Globus pallidus (tissue), 1 donor: Measurements from ENCODE around the gene DPF1.
"Not testable (repeated sequence)": the region's sequence is repeated elsewhere in the genome, so short reads cannot be mapped to it uniquely, and the experiment has no call there.

ENCODE experiments used
- DNase-seq: peaks from one replicate; pipeline ENCODE4 v3.0.0-alpha.2; 2015; ENCODE audit warnings: low spot score

Gene DPF1

DNA sequence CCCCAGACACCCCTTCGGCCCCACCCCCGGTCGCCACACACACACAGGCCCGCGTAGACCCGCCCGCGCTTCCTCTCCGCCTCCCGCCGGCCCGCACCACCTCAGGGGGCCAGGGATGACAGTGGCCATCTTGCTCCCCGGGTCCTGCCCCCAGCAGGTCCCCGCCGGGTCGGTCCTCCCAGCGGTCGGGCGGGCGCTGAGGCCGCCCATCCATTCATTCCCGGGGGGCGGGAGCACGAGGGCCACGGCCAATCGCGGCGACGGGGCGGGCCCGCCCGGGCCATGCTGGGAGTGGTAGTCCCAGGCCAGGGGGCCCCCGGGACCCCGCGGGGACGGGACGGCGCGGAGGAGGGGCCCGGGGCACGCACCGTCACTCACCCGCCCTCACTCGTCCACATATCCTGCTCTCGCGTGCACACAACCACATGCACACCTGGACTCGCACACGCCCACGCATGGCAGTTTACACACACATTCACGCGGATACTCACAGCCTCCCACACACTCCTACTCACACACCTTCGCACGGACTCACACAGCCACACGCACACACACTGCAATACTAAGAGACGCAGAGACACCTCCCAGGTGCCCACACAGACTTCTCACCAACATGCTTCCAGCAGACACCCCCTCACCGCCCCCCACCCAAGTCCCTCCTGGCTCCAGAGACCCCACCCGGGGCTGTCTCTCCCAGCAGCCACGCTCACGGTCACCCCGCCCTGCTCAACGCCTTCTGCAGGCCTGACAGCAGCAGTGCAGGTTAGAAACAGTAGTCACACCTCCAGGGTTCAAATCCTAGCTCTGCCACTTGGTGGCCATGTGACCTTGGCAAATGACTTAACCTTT is at the start of gene DPF1:
TSS of gene DPF1 (minus strand) at position 209 of the 849 bp plus-strand sequence. CDS start at position 129, 80 bp downstream.
- peak; percentile 63 for DNase-seq

DNA sequence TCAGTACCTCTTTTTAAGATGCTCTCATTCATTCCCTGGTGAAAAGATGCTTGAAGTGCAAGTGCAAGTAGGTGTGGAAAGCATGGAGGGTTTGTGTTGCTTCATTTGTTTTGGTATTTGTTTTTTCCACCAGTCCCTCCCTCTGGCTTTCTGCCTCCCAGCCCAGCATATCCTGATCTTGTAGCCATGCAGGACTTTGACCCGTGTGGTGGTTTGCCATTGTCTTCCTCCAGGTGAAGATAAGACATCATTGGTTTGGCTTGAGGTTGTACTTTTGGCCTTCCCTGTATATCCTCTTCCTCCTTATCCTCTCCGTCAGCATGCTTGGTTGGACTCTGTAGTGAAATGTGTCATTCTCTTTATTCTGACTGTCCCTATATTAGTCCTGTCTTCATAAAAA is 49.5 kb upstream of the DPF1 start:
- no peak for DNase-seq

DNA sequence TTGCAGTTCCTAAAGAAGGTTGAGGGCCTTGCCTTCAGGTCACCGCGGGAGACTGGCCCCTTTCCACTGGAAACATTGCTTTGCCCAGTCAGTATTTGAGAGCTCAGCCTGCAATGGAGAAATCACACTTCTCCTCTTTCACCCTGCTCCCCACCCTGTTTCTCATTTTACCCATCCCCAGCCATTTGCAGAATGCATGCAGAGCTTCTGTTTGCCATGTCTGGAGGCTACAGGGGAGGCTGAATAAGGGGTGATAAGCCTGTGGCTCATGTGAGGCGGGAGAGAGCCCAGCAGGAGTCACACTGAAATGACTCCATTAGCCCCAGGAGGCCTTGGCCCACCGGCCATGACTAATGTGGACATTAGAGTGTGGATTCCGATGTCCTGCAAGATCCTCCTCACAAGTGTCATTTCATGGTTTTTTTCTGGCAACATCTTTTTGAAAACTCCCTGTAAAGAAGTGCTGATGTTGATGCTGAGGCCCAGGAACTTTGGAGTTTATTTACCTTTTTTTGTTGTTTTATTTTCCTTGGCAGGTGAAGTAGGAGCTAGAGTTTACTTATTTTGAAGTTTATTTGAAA is 46.7 kb upstream of the DPF1 start:
- DNase-seq, result no peak

DNA sequence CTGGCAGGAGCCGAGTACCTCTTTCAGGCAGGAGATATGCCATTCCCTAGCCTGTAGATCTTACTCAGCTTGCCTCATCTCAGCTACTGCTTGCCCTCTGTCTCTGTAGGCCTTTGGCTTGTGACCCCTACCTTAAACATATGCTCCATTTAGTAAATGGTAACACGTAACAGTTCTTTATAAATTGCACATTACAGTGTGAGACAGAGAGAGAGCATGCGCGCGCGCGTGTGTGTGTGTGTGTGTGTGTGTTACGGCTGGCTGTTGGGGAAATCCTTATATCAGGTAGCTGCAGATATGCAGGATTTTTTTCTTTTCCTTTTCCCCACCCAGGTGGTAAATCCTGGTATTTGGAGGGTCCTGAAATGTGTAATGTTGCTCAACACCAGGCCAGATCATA is 44.5 kb upstream of the DPF1 start:
- DNase-seq, result no peak

DNA sequence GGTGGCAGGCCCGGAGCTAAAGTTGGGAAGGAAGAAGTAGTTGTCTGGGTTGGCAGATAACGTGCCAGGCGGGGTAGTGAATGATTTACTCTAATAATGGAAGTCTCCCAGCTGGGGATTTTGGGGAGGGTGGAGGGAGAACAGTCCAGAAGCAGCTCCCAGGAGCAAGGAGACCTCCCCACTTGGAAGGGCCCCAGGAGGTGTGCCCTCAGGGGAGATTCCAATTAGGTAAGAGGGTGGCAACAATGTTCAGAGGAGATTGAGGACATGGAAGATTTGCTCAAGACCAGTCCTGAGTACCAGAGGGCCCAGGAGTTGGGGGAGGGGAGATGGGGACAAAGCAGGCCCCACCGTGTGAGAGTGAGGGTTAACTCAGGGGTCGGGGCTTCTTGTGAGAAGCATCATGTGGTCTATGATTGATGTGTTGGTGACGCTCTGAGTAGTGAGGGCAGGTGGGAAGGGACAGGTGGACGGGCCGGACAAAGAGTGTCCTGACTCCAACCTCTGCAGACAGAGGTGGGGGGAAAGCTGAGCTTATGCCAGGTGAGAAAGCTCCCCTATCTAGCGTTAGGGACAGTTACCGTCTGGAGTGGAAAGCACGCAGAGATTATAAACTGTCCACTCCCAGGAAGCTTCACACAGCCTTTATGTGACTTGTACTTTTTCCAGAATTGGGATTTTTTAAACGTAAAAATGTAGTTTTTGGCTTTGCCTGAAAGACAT is 43.9 kb upstream of the DPF1 start:
- no peak for DNase-seq

DNA sequence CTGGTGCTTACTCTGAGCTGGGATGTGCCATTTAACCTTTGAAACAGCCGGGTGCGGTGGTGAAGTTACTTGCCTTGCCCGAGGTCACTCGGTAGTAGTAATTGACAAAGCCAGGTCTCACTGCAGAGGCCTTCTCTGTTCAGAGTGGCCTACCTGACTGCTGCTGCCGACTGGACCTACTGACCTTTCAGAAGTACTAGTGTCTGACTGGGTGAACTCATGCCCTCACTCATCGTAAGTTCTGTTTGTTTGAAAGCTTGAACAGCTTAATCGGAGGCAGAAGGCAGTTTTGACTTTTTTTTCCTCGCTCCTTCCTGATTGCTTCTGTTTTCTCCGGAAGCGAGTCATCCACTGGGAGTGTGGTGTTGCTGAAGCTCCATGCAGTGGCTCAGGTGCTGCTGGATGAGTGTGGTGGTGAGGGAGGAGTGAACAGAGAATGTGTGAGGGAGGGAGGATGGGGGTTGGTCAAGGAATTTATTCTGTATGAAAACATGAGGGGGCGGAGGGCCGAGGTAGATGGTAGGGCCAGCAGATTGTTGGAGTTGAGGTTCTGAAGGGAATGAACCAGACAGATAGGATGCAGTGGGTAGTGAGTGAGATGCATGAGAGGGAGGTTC is 43.1 kb upstream of the DPF1 start:
- no peak for DNase-seq

DNA sequence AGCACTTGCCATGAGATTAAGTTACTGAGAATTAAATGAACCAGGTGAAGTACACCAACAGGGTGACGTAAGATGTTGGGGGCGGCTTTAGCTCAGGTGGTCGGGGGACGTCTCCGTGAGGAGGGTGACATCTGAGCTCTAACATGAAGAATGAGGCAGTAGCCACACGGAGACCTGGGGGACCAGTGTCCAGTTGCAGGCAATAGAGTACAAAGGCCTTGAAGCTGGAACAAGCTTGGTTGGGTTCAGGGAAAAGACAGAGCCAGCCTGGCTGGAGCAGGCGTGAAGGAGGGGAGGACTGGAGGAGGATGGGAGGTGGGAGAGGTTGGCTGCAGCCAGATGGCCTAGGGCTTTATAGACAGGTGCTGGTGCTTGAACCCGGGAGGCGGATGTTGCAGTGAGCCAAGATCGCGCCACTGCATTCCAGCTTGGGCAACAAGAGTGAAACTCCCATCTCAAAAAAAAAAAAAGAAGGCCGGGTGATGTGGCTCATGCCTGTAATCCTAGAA is 42.0 kb upstream of the DPF1 start:
- DNase-seq, result no peak

DNA sequence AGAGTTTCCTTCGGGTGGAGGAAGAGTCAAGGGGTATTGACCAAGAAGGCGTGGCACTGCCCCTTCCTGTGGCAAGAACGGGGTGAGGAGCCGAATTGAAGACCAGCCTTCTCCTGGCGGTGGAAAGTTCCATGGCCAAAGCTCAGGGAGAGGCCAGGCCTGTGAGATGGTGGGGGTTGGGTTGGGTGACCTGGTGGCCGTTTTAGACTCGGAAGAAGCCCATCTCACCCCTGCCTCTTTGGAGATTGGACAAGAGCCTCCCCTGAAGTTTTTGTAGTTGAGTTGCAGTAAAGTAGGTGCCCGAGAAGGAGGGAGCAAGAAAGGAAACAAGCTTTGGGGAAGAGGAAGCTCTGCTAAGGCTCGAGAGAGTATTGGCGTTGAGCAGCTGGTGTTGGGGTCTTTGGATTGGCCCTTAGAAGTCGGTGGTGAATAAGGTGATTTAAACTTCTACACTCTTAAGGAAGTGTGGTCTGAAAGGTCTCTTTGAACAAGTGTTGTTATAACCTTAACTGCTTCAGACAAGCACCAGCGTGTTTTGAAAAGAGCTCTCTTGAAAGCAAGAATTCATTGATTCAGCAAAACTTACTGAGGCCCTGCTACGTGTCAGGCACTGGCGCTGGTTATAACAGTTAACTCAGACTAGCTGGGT is 41.3 kb upstream of the DPF1 start:
- no peak for DNase-seq

DNA sequence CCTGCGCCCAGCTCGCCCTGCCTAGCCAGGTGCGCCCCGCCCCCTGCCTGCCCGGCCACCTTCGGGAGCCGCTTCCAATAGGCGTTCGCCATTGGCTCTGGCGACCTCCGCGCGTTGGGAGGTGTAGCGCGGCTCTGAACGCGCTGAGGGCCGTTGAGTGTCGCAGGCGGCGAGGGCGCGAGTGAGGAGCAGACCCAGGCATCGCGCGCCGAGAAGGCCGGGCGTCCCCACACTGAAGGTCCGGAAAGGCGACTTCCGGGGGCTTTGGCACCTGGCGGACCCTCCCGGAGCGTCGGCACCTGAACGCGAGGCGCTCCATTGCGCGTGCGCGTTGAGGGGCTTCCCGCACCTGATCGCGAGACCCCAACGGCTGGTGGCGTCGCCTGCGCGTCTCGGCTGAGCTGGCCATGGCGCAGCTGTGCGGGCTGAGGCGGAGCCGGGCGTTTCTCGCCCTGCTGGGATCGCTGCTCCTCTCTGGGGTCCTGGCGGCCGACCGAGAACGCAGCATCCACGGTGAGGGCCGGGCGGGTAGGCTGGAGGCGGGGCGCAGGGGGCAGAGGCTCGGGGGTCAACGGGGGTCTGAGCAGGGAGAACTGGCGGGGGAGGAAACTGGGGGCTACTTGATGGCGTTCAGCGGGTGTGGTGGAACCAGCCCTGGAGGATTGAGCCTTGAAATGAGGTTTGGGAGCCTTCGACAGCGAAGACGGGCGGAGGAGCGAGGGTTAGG is 40.6 kb upstream of the DPF1 start, which contains the start of gene SPINT2:
TSS of gene SPINT2 (plus strand) at position 88 of the 727 bp plus-strand sequence. CDS start at position 408, 320 bp downstream.
- no peak for DNase-seq

DNA sequence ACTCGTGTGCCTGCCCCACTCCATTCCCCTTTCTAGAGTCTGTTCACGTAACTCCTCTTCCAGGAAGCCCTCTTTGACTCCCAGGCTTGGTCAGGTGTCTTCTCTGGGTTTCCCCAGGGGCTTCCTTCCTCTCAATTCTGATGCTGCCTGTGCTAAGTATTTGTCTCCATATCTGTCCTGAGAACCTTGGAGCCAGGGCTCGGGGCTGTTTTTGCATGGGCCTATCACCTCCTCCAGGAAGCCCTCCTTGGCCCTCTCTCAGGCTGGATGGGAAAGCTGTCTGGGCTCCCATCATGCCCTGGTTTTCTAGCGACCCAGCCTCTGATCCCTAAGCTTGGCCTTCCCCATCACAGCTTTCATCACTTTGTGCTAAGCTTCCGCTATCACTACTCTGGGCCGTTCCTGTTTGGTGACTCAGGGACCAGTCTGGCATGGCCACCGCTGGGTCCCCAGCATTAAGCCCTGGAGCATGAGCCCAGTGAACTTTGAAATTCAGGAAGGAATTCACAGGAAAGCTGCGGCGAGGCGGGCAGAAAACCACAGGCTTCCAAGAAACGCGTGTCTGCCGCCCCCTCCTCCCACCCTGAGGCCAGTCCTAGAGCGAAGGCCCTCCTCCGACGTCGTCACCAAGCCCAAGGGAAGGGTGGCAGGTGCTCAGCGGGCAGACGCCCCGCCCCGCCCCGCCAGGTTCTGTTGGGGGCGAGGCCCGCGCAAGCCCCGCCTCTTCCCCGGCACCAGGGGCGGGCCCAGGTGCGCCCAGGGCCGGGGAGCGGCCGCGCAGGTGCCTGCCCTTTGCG is 39.9 kb upstream of the DPF1 start:
- no peak for DNase-seq

DNA sequence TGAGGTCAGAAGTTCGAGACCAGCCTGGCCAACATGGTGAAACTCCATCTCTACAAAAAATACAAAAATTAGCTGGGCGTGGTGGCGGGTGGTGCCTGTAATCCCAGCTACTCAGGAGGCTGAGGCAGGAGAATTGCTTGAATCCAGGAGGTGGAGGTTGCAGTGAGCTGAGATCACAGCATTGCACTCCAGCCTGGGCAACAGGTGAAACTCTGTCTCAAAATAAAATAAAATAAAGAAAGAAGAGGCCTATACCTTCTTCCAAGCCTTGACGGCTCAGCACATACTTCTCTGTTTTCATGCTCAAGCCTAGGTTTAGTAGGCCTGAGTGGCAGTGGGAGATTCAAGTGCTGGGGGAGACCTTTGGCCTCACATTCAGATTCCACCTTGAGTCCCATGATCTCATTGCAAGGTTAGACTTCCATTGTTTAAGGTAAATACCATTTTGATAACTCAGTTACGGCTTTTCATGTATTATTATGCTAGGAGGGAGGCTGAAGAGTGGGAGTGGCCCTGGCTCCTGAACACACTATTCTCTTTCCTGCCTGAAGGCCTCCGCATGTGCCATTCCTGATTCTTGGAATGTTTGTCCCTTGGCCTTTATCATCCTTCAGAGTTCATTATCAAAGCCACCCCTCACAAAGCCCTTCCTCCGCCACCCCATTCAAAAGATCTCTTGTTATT is 38.7 kb upstream of the DPF1 start:
- DNase-seq, result no peak

DNA sequence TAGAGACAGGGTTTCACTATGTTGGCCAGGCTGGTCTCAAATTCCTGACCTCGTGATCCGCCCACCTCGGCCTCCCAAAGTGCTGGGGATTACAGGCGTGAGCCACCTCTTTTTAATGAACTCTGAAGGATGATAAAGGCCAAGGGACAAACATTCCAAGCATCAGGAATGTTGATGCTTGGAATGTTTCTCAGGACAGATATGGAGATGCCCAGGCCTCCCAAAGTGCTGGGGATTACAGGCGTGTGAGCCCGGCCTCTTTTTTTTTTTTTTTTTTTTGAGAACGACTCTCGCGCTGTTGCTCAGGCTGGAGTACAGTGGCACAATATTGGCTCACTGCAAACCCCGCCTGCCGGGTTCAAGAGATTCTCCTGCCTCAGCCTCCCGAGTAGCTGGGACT is 37.9 kb upstream of the DPF1 start:
- not testable (repeated sequence) for DNase-seq

DNA sequence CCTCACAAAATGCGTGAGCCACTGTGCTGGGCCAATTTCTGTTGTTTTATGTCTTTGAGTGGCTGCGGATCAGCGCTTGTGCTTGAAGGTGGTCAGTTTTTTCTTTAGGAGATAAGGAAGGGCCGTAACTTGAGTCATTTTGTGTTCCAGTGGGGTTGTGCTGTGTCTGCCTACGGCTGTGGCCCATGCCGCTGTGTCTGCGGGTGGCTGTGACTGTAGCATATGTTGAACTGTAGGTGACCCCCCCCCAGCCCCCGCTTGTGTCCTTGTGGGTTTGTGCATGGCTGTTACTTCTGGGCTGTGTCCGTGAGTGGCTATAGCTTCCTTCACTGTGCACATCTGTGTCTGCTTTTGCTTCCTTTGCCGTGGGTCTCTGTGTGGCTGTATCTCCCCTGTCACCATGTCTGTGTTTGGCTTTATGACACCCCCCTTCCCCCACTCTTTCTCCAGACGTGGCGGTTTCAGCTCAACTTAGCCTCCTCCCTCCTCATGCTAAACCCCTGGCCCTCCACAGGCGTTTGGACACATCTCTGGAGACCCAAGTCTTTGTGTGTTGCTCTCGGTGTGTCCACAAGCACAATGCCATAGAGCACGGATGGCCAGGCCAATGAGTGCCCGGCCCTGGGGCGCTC is 31.5 kb upstream of the DPF1 start:
- DNase-seq, result peak; percentile 68

DNA sequence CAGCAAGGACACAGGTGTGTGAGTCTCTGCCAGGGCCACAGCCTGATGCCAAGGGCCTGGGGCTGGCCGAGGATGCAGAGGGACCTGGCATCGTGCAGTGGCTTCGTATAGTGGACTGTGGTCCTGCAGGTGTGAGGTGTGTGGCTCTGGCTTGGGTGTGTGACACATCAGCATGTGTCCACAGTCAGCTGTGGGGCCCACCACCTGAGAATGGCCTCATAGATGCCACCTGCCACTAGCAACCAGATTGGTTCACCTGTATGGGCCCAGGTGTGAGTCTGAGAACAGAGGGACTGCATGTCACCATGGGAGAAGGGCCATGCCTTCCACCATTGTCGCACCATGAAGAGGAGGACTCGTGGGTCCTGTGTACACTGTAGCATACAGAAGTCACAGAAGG is 29.8 kb upstream of the DPF1 start:
- peak; percentile 35 for DNase-seq

DNA sequence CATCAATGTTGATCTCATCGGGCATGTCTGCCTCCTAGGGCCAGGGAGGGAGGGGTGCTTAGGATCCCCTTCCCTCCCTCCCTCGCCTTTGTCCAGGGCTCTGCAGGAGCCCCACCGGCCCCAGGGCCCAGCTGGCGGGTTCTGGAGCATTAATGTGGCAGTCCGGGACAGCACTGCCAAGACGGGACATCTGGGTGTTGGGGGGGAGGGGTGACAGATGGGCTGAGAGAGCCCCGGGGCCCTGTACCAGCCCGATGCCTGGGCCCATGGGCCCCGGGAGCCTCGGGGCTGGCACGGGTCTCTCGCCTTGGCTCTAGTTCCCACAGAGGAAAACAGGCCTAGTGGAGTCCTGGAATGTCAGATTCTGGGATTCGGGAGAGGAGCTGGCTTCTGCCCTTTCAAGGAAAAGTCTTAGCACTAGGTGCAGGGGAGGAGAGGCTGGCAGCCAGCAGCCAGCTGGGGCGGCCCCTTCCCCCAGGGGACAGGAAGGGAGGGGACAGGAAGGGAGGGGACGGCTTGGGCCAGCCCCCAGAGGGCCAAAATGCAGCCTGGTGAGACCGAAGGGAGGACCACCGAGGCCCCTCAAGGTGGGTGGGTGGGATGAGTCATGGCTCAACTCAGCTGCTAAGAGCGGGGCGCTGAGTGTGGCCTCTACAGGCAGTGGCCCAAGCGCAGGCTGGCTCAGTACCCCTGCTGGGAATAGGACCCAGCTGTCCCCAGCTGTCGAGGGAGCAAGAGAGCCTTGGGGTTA is 29.1 kb upstream of the DPF1 start:
- DNase-seq, result peak; percentile 99

DNA sequence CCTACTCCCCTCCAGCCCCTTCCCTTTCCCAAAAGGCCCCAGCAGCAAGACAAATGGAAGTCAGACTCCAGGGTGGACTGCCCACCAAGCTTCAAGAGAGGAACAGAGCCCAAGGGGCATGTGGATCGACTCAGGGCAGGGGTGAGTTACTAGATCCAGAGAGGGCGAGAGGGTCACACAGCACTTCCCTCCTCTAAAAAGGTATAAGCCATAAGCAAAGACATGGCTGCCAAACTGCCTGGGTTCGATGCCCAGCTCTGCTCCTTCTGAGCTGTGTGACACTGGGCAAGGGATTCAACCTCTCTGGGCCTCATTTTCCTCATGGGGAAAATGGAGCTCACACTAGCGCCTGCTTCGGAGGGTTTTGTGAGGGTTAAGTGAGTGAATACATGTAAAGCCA is 28.4 kb upstream of the DPF1 start:
- DNase-seq, result peak; percentile 30

DNA sequence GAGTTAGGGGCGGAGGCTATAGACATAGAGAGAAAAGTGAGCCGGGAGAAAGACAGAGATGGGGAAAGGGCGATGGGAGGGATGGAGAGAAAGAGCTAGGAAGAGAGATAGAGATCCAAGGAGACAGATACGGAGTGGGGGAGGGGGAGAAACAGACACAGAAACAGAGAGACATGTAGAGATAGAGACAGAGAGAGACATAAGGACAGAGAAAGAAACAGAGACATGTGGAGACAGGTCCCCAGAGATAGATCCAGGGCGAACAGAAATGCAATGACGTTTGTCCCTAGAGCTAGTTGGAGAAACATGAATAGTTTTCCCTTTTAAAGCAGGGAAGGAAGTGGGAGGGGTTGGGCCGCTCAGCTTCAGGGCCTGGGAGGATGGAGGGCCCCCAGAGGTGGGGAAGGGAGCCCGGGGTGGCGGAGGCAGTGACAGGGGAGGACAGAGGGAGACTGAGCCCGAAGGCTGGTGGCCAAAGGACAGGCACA is 27.6 kb upstream of the DPF1 start:
- DNase-seq, result no peak
